GM04503 (cell line): ENCODE results near the gene AGTPBP1.
A peak's percentile ranks its signal among the peaks of the same experiment; 100 is the strongest.
"Not testable (repeated sequence)": the region's sequence is repeated elsewhere in the genome, so short reads cannot be mapped to it uniquely, and the experiment has no call there.

ENCODE experiments used
- DNase-seq: peaks from one replicate; pipeline ENCODE4 v3.0.0-alpha.2; 2012; ENCODE audit warnings: low read depth

AGTPBP1 gene

GRCh38 chr9:85741875-85742596, at the start of gene AGTPBP1:
AGTPBP1 (minus strand) TSS chr9:85741954; CDS start chr9:85712533, 29,421 bp downstream.
- DNase-seq, result peak; percentile 32

DNA sequence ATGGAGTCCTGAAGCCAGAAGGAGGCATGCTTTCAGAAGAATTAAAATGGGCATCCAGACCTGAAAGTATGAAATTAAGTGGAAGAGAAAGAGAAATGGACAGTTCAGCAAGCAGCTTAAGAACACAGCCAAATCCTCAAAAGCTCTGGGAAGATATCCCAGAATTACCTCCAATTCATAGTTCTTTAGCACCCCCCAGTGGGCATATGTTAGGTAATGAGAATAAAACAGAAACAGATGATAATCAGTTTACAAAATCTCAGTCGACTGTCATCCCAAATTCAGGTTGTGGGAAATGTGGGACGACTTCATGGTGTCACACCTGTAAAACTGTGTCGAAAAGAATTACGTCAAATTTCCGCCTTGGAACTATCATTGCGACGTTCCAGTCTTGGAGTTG, 44.4 kb upstream of the AGTPBP1 start:
- DNase-seq, result not testable (repeated sequence)

- DNase-seq, result not testable (repeated sequence)
Measured at GRCh38 chr9:85773844-85774243, 32.1 kb upstream of the AGTPBP1 start.

DNA sequence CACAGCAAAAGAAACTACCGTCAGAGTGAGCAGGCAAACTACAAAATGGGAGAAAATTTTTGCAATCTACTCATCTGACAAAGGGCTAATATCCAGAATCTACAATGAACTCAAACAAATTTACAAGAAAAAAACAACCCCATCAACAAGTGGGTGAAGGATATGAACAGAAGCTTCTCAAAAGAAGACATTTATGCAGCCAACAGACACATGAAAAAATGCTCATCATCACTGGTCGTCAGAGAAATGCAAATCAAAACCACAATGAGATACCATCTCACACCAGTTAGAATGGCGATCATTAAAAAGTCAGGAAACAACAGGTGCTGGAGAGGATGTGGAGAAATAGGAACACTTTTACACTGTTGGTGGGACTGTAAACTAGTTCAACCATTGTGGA, 20.0 kb upstream of the AGTPBP1 start:
- DNase-seq, result not testable (repeated sequence)

- DNase-seq, result not testable (repeated sequence)
Measured at GRCh38 chr9:85757716-85758115, 16.0 kb upstream of the AGTPBP1 start.

DNA sequence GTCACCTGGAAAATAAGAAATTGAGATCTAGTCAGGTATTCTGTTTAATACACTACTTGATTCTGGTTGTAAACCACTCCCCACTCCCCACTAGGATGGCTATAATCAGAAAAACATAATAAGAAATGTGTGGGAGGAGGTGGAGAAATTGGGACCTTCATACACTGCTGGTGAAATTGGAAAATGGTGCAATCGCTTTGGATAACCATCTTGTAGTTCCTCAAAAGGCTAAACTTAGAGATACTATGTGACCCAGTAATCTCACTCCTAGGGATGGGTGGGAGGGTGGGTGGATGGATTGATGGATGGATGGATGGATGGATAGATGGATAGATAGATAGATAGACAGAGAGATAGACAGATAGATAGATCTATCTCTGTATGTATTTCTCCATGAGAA, 14.5 kb upstream of the AGTPBP1 start:
- not testable (repeated sequence) for DNase-seq

DNA sequence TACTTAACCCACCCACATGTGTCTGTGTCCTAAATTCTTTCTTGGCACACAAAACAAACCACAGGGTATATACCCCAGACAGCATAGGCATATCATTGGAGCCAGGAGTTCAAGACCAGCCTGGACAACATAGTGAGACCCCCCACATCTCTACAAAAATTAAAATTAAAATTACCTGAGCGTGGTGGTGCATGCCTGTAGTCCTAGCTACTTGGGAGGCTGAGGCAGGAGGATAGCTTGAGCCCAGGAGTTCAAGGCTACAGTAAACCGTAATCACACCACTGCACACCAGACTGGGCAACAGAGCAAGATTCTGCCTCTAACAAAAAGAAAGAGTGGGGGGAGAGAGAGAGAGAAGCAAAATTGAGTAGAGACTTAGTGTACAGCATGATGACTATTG, 4.6 kb upstream of the AGTPBP1 start:
- no peak for DNase-seq

DNA sequence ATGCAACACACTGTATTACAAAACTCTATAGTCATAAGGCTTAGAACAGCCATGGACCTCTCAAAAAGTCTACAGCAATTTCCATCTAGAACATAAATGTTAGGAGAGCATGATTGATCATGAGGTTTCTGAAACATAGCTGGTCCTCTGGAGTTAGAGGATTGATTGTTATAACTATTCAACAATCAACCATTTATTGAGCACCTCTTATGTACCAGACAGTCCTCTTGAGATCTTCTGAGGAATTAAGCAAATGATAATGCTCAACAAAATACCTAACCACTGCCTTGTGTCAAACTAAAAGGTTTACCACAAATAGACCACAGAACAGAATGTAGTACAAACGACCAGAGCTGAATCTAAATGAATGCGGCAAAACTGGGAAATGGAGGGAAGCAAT, 3.4 kb upstream of the AGTPBP1 start:
- no peak for DNase-seq

- DNase-seq, result no peak
Measured at GRCh38 chr9:85744480-85744879, 2.7 kb upstream of the AGTPBP1 start.

DNA sequence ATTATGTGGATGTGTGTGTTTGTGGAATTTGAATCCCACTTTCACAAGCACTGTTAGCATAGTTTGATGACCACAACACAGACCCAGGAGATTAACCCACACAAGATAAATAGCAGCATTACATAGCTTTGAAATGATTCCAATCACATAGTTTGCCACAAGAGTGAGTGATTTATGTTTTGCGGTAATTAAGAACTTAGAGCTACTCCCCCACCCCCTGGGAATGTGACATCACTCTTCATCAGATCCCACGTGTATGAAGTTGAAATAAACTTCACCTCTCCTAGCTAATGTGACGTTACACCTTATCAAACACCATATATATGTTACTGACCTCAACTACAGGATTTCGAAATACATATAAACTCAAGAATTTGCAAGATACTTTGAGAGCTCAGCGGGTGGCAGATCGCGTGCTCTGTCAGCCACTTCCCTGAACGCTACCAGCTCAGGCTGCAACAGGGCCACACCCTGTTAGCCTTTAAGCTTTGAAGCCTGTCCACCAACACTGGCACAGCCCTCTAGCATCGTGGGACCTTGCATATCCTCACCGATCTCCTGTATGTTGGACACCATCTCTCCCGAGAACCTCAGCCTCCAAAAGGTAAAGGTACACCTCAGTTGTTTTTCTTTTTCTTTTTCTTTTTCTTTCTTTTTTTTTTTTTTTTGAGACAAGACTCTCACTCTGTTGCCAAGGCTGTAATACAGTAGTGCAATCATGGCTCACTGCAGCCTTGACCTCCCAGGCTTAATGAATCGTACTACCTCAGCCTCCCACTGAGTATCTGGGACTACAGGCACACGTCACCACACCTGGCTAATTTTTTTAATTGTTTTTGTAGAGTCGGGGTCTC, 1.7 kb upstream of the AGTPBP1 start:
- peak; percentile 72 for DNase-seq

GRCh38 chr9:85742597-85742936, 813 bp upstream of the AGTPBP1 start:
- peak; percentile 25 for DNase-seq

GRCh38 chr9:85741095-85741874, 469 bp downstream of the AGTPBP1 start:
- peak; percentile 1 for DNase-seq

DNA sequence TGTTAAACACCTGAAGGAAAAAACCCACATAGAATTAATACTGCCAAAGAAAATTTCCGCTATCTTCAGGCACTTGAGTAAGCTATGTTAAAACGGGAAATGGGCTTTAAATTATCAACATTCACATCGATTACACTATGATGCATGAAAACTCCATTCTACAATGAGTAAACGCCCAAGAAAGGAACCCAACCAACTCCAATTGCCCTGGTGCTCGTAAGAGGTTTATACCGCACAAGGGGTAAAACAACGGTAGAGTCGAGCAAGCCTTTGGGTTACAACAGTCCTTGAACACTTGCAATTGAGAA, 1.0 kb downstream of the AGTPBP1 start:
- no peak for DNase-seq

GRCh38 chr9:85738509-85738908, 3.2 kb downstream of the AGTPBP1 start:
- DNase-seq, result no peak

DNA sequence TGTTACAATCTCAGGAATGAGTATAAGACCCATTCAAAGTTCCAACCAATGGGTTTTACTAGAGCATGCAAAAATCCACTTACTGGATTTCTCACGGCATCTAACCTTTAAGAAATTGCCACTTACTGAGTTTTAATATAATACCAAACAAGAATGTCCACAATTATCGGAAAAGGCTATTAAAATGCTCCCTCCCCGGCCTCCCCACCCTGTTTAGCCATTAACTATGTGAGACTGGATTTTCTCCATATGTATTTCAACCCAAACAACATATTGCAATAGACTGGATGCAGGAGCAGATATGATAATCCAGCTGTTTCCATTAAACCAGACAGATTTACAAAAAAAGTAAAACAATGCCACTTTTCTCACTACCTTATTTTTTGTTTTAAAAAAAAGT, 4.1 kb downstream of the AGTPBP1 start:
- DNase-seq, result no peak

DNA sequence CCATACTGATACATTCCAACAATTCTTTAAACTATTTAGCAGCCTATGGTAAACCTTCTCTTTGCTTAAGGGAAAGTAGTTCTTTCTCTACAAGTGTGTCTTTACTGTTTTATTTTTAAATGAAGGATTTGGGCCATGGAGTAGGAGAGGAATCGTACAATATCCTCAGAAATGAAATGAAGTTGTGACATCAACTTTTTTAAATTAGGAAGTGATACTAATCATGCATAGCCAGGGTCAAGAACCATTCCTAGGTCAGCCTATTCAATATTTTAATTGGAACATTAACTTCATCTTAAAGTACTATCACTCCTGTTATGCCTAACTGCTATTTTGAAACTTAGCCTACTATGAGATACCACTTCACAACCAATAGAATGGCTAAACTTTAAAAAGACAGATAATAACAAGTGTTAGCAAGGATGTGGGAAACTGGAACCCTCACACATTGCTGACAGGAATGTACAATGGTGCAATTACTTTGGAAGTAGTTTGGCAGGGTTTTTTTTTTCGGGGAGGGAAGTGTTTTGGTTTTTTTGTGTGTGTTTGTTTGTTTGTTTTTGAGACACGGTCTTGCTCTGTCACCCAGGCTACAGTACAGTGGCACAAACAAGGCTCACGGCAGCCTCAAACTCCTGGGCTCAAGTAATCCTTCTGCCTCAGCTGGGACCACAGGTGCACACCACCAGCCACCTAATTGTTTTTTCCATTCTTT, 10.7 kb downstream of the AGTPBP1 start:
- DNase-seq, result no peak

- no peak for DNase-seq
Measured at GRCh38 chr9:85729882-85730281, 11.9 kb downstream of the AGTPBP1 start.

GRCh38 chr9:85727500-85727899, 14.3 kb downstream of the AGTPBP1 start:
- no peak for DNase-seq

DNA sequence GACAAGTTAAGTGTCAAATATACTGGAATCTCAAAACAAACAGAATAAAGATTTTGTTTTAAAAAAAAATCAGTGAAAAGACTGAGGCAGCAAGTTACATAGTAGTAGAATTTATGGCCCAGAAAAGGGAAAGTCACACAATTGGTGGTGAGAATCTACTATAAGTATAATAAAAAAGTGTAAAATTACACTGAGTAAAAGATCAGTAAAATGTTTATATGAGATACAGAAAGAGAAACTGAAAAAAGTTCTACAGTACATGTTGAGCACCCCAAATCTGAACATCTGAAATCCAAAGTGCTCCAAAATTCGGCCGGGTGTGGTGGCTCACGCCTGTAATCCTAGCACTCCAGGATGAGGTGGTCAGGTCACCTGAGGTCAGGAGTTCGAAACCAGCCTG, 15.0 kb downstream of the AGTPBP1 start:
- DNase-seq, result no peak

DNA sequence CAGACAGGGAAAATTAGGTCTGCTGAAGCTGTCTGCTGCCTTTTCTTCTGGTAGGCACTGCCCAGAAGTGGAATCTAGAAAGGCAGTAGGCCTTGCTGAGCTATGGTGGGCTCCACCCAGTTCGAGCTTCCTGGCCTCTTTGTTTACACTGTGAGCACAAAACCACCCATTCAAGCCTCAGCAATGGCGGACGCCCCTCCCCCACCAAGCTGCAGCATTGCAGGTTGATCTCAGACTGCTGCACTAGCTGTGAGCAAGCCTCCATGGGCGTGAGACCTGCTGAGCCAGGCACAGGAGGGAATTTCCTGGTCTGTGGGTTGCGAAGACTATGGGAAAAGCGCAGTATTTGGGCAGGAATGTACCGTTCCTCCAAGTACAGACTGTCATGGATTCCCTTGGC, 18.5 kb downstream of the AGTPBP1 start:
- DNase-seq, result no peak

DNA sequence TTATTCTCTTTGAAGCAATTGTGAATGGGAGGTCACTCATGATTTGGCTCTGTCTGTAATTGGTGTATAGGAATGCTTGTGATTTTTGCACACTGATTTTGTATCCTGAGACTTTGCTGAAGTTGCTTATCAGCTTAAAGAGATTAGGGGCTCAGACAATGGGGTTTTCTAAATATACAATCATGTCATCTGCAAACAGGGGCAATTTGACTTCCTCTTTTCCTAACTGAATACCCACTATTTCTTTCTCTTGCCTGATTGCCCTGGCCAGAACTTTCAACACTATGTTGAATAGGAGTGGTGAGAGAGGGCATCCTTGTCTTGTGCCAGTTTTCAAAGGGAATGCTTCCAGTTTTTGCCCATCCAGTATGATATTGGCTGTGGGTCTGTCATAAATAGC, 22.3 kb downstream of the AGTPBP1 start:
- not testable (repeated sequence) for DNase-seq

GRCh38 chr9:85717818-85718217, 23.9 kb downstream of the AGTPBP1 start:
- DNase-seq, result not testable (repeated sequence)
